Kidney epithelial cell (primary cell): ENCODE measurements around the gene CNTNAP2. TPM values are rescaled to one million over a fixed set of nuclear protein-coding genes. Genes with fewer than 3 reads are reported as not detected.

Source experiments
- DNase-seq: peaks from one replicate; pipeline ENCODE4 v3.0.0-alpha.2; 2010; ENCODE audit warnings: low read depth
- H3K27me3 ChIP-seq: 2 replicates; pipeline ENCODE4 v1.6.0; 2011; ENCODE audit warnings: low read length; ENCODE audit not compliant: control insufficient read depth, insufficient read depth
- H3K36me3 ChIP-seq: 2 replicates; pipeline ENCODE4 v1.5.1; 2011; ENCODE audit warnings: low read length; ENCODE audit not compliant: control insufficient read depth, insufficient read depth
- H3K4me3 ChIP-seq: 2 replicates; pipeline ENCODE4 v1.5.1; 2011; ENCODE audit warnings: low read depth, mild to moderate bottlenecking, control low read depth, low read length
- CTCF ChIP-seq: IDR thresholded peaks from 2 replicates; pipeline ENCODE4 v1.5.1; 2011; ENCODE audit warnings: mild to moderate bottlenecking, moderate library complexity, low read length, control low read depth, inconsistent platforms; ENCODE audit not compliant: insufficient read depth, poor library complexity, severe bottlenecking
- total RNA-seq: library from RNA; depleted of rRNA; stranded (reverse); fragments of >200 nt; gene quantifications from 2 replicates; pipeline ENCODE4 v1.2.3, GENCODE V29; 2015

The CNTNAP2 gene
- total RNA-seq, 1 donor from 2014 or later, result 14.0 TPM

- H3K27me3 ChIP-seq, result no peaks in the 10 kb centered on the region
- no peak for DNase-seq
- TF ChIP-seq CTCF, result no peak
Measured at GRCh38 chr7:146922782-146923181, 806.2 kb downstream of the CNTNAP2 start.

GRCh38 chr7:146926841-146927240 is 810.2 kb downstream of the CNTNAP2 start:
- no peak for DNase-seq
- no peaks in the 10 kb centered on the region for H3K27me3 ChIP-seq
- no peak for TF ChIP-seq CTCF

More at GRCh38 chr7:146922782-146923181, 806.2 kb downstream of the CNTNAP2 start:
- Histone ChIP-seq H3K4me3 (no peak overlapping the region), H3K36me3 (no peaks in the 10 kb centered on the region)

GRCh38 chr7:146937836-146938235 is 821.2 kb downstream of the CNTNAP2 start:
- Histone ChIP-seq H3K36me3 (no peaks in the 10 kb centered on the region), H3K4me3 (no peak overlapping the region), H3K27me3 (no peaks in the 10 kb centered on the region)
- peak; percentile 45 for DNase-seq
- no peak for TF ChIP-seq CTCF

More at GRCh38 chr7:146926841-146927240, 810.2 kb downstream of the CNTNAP2 start:
- Histone ChIP-seq H3K36me3 (no peaks in the 10 kb centered on the region), H3K4me3 (no peak overlapping the region)

- Histone ChIP-seq H3K4me3 (no peak overlapping the region), H3K36me3 (no peaks in the 10 kb centered on the region), H3K27me3 (no peaks in the 10 kb centered on the region)
- DNase-seq, result no peak
- no peak for TF ChIP-seq CTCF
Measured at GRCh38 chr7:146943483-146943882, 826.9 kb downstream of the CNTNAP2 start.

GRCh38 chr7:146948703-146949102 is 832.1 kb downstream of the CNTNAP2 start:
- Histone ChIP-seq H3K36me3 (no peaks in the 10 kb centered on the region), H3K4me3 (no peak overlapping the region), H3K27me3 (no peaks in the 10 kb centered on the region)
- DNase-seq, result no peak
- no peak for TF ChIP-seq CTCF

GRCh38 chr7:146956321-146956720 is 839.7 kb downstream of the CNTNAP2 start:
- no peaks in the 10 kb centered on the region for H3K36me3 ChIP-seq
- no peak for DNase-seq
- no peak for TF ChIP-seq CTCF

More at GRCh38 chr7:146956321-146956720, 839.7 kb downstream of the CNTNAP2 start:
- no peaks in the 10 kb centered on the region for H3K27me3 ChIP-seq
- no peak overlapping the region for H3K4me3 ChIP-seq
